HG03558 (cell line): Measurements from ENCODE around the gene SEC14L3.

ENCODE experiments used
- ATAC-seq: cut with Tn5 transposase; IDR thresholded peaks from one replicate; pipeline ENCODE4 v1.9.1; 2021; ENCODE audit warnings: moderate number of reproducible peaks; ENCODE audit not compliant: unreplicated experiment; ENCODE audit errors: extremely low read depth

Gene SEC14L3

GRCh38 chr22:30471616-30472318 is at the start of gene SEC14L3:
Gene SEC14L3 (minus strand): TSS chr22:30472017. CDS start chr22:30471958, 59 bp downstream.
- ATAC-seq, result no peak

- ATAC-seq, result no peak
Observed at GRCh38 chr22:30519842-30520425, 48.1 kb upstream of the SEC14L3 start.

- no peak for ATAC-seq
Observed at GRCh38 chr22:30516731-30517130, 44.9 kb upstream of the SEC14L3 start.

- ATAC-seq, result no peak
Observed at GRCh38 chr22:30516273-30516672, 44.5 kb upstream of the SEC14L3 start.

- ATAC-seq, result no peak
Observed at GRCh38 chr22:30514252-30514651, 42.4 kb upstream of the SEC14L3 start.

- ATAC-seq, result no peak
Observed at GRCh38 chr22:30513462-30513861, 41.6 kb upstream of the SEC14L3 start.

GRCh38 chr22:30511911-30512310 is 40.1 kb upstream of the SEC14L3 start:
- ATAC-seq, result no peak

- ATAC-seq, result no peak
Observed at GRCh38 chr22:30511109-30511508, 39.3 kb upstream of the SEC14L3 start.

GRCh38 chr22:30508216-30508615 is 36.4 kb upstream of the SEC14L3 start:
- ATAC-seq, result no peak

GRCh38 chr22:30507670-30508069 is 35.9 kb upstream of the SEC14L3 start:
- ATAC-seq, result no peak

GRCh38 chr22:30506507-30506968 is 34.7 kb upstream of the SEC14L3 start:
- ATAC-seq, result no peak

- no peak for ATAC-seq
Observed at GRCh38 chr22:30503551-30503950, 31.7 kb upstream of the SEC14L3 start.

- no peak for ATAC-seq
Observed at GRCh38 chr22:30502911-30503310, 31.1 kb upstream of the SEC14L3 start.

- ATAC-seq, result no peak
Observed at GRCh38 chr22:30502153-30502552, 30.3 kb upstream of the SEC14L3 start.

- ATAC-seq, result no peak
Observed at GRCh38 chr22:30500628-30501027, 28.8 kb upstream of the SEC14L3 start.

GRCh38 chr22:30497466-30498150 is 25.8 kb upstream of the SEC14L3 start:
- no peak for ATAC-seq

GRCh38 chr22:30495041-30495784 is 23.4 kb upstream of the SEC14L3 start:
- ATAC-seq, result no peak

GRCh38 chr22:30492144-30492543 is 20.3 kb upstream of the SEC14L3 start:
- no peak for ATAC-seq

GRCh38 chr22:30491381-30491780 is 19.6 kb upstream of the SEC14L3 start:
- no peak for ATAC-seq

GRCh38 chr22:30490399-30490798 is 18.6 kb upstream of the SEC14L3 start:
- ATAC-seq, result no peak

- no peak for ATAC-seq
Observed at GRCh38 chr22:30488121-30488520, 16.3 kb upstream of the SEC14L3 start.
